ENCODE data around the gene NRM. TPM values are rescaled to one million over a fixed set of nuclear protein-coding genes. Genes with fewer than 3 reads are reported as not detected.

NRM gene
- total RNA-seq, 4 donors from 2014 or later: 3.0 to 8.2 (median 6.0) TPM

GRCh38 chr6:30654798-30655742 lies 35.7 kb downstream of the NRM start:
- WGBS, 2 donors (ENCODE audit: low coverage in 1 of 2): 70 to 80% methylated on average over 8 to 16 of the region's 19 CpGs
- Histone ChIP-seq H3K9me3 (no peaks in the 10 kb centered on the region), H3K27ac (no peak overlapping the region), H3K36me3 (peaks cover 0 to 100% of the 10 kb centered on the region in 2 donors), H3K27me3 (no peaks in the 10 kb centered on the region), H3K4me3 (no peak overlapping the region), H3K4me1 (no peaks in the 10 kb centered on the region)
- no peak for ATAC-seq
- no peak for TF ChIP-seq POLR2A (IDR thresholded peaks at IDR 0.05)
- no peak for TF ChIP-seq CTCF (IDR thresholded peaks at IDR 0.05)
- TF ChIP-seq EP300 (IDR thresholded peaks at IDR 0.05): no peak
- no peak for TF ChIP-seq POLR2AphosphoS5 (IDR thresholded peaks at IDR 0.05)

- H3K27me3 ChIP-seq: no peaks in the 10 kb centered on the region
- TF ChIP-seq POLR2AphosphoS5 (IDR thresholded peaks at IDR 0.05) (no peak), CTCF (IDR thresholded peaks at IDR 0.05) (no peak), EP300 (IDR thresholded peaks at IDR 0.05) (no peak), POLR2A (IDR thresholded peaks at IDR 0.05) (no peak)
- 87% methylated on average over 7 to 11 of the region's 12 CpGs for WGBS, 2 donors (ENCODE audit: low coverage in 1 of 2)
- peaks cover 0 to 27% (median 9%) of the 10 kb centered on the region in 3 donors for H3K4me1 ChIP-seq
- H3K36me3 ChIP-seq: peaks cover 0 to 62% of the 10 kb centered on the region in 2 donors
- no peak overlapping the region for H3K27ac ChIP-seq
- no peak for ATAC-seq
- H3K4me3 ChIP-seq: no peak overlapping the region
- no peaks in the 10 kb centered on the region for H3K9me3 ChIP-seq
Observed at GRCh38 chr6:30651143-30651542, 39.6 kb downstream of the NRM start.

GRCh38 chr6:30647242-30648116 lies 43.3 kb downstream of the NRM start:
- TF ChIP-seq POLR2AphosphoS5 (IDR thresholded peaks at IDR 0.05) (no peak), POLR2A (IDR thresholded peaks at IDR 0.05) (peak; percentile 21 to 24)
- Histone ChIP-seq H3K27me3 (no peaks in the 10 kb centered on the region), H3K9me3 (no peaks in the 10 kb centered on the region), H3K4me3 (peak overlapping the region; percentile 84 to 87), H3K36me3 (peaks cover 0 to 62% of the 10 kb centered on the region in 2 donors), H3K4me1 (peaks cover 0 to 33% (median 9%) of the 10 kb centered on the region in 3 donors), H3K27ac (peak overlapping the region; percentile 90 to 99 (median 97))
- ATAC-seq: peak; percentile 81
- WGBS, 2 donors (ENCODE audit: low coverage in 1 of 2): 0% methylated on average over 3 to 5 of the region's 78 CpGs

- Histone ChIP-seq H3K27ac (peak within 1 kb of the TSS; percentile 90 to 99 (median 97)), H3K4me1 (peaks cover 0 to 33% (median 9%) of the 10 kb centered on the region in 3 donors), H3K27me3 (no peaks in the 10 kb centered on the region), H3K36me3 (peaks cover 0 to 62% of the 10 kb centered on the region in 2 donors), H3K9me3 (no peaks in the 10 kb centered on the region), H3K4me3 (peak within 1 kb of the TSS; percentile 84 to 87)
- TF ChIP-seq CTCF (IDR thresholded peaks at IDR 0.05) (peak in 2 of 4 experiments; percentile 5 to 7), POLR2A (IDR thresholded peaks at IDR 0.05) (no peak)
- peak; percentile 94 for ATAC-seq
- 18 to 32% methylated on average over 8 of the region's 37 CpGs for WGBS, 2 donors (ENCODE audit: low coverage in 1 of 2)
Observed at GRCh38 chr6:30646450-30647241, 44.1 kb downstream of the NRM start, which contains the start of gene C6orf136. TSS of gene C6orf136 (plus strand) at chr6:30647133. CDS start at chr6:30647232, 99 bp downstream.

Measured in gastroesophageal sphincter (tissue), 4 donors.